Neuronal stem cell (in vitro differentiated cells): Measurements from ENCODE around the gene NFASC.

ENCODE experiments used
- DNase-seq: peaks from one replicate; pipeline ENCODE4 v3.0.0-alpha.2; 2013; ENCODE audit warnings: low spot score
- H2AFZ ChIP-seq: one replicate; pipeline ENCODE4 v1.6.1; 2013; ENCODE audit warnings: mild to moderate bottlenecking, low read length, inconsistent platforms
- H2AK5ac ChIP-seq: 2 replicates; pipeline ENCODE4 v1.6.1; 2013; ENCODE audit warnings: low read depth, mild to moderate bottlenecking, inconsistent platforms, low read length, moderate library complexity, mixed read lengths
- H2BK120ac ChIP-seq: 2 replicates; pipeline ENCODE4 v1.6.1; 2013; ENCODE audit warnings: low read depth, mild to moderate bottlenecking, inconsistent platforms, low read length, moderate library complexity, mixed read lengths
- H2BK12ac ChIP-seq: one replicate; pipeline ENCODE4 v1.6.1; 2013; ENCODE audit warnings: low read length, inconsistent platforms
- H2BK15ac ChIP-seq: 2 replicates; pipeline ENCODE4 v1.6.1; 2013; ENCODE audit warnings: mild to moderate bottlenecking, low read length, inconsistent platforms, mixed read lengths
- H2BK5ac ChIP-seq: one replicate; pipeline ENCODE4 v1.6.1; 2013; ENCODE audit warnings: inconsistent platforms, mild to moderate bottlenecking, low read length, moderate library complexity
- H3K14ac ChIP-seq: one replicate; pipeline ENCODE4 v1.6.1; 2013; ENCODE audit warnings: low read length, inconsistent platforms
- H3K18ac ChIP-seq: 2 replicates; pipeline ENCODE4 v1.6.1; 2013; ENCODE audit warnings: low read length, inconsistent platforms
- H3K23ac ChIP-seq: 2 replicates; pipeline ENCODE4 v1.6.1; 2013; ENCODE audit warnings: low read depth, mild to moderate bottlenecking, mixed read lengths, low read length, inconsistent platforms; ENCODE audit not compliant: poor library complexity
- H3K27ac ChIP-seq: replicated peaks from 3 replicates; pipeline ENCODE4 v1.5.1; 2013; ENCODE audit warnings: low read length, inconsistent platforms
- H3K27me3 ChIP-seq, 3 experiments: 2 replicates each; pipeline ENCODE4 v1.6.1; 2013; ENCODE audit warnings: low read length in 3 of 3, mild to moderate bottlenecking in 2 of 3, inconsistent platforms in 1 of 3, low read depth in 1 of 3, mixed read lengths in 1 of 3, moderate library complexity in 1 of 3; ENCODE audit not compliant: control insufficient read depth in 3 of 3, insufficient read depth in 3 of 3
- H3K36me3 ChIP-seq, 2 donors: replicated peaks in 1 of 2; 2 replicates each; pipeline ENCODE4 v1.6.1; 2013; ENCODE audit warnings: low read length in 2 of 2; ENCODE audit not compliant: control insufficient read depth in 2 of 2, insufficient read depth in 2 of 2
- H3K4ac ChIP-seq: 2 replicates; pipeline ENCODE4 v1.6.1; 2013; ENCODE audit warnings: inconsistent platforms, mild to moderate bottlenecking, low read length, moderate library complexity
- H3K4me1 ChIP-seq, 2 donors: 1 replicate in 1 of 2; 2 replicates in 1 of 2; pipeline ENCODE4 v1.6.1; 2013; ENCODE audit warnings: low read length in 2 of 2, low read depth in 1 of 2; ENCODE audit not compliant: control insufficient read depth in 2 of 2, insufficient read depth in 1 of 2
- H3K4me2 ChIP-seq: one replicate; pipeline ENCODE4 v1.6.1; 2013; ENCODE audit warnings: mild to moderate bottlenecking, low read length, inconsistent platforms; ENCODE audit not compliant: insufficient read depth, poor library complexity, severe bottlenecking
- H3K4me3 ChIP-seq, 2 donors: 2 replicates each; pipeline ENCODE4 v1.5.1; 2013; ENCODE audit warnings: low read length in 2 of 2, mild to moderate bottlenecking in 2 of 2, inconsistent platforms in 1 of 2, moderate library complexity in 1 of 2
- H3K79me1 ChIP-seq: one replicate; pipeline ENCODE4 v1.6.1; 2013; ENCODE audit warnings: low read depth, mild to moderate bottlenecking, inconsistent platforms, low read length, moderate library complexity
- H3K9ac ChIP-seq: one replicate; pipeline ENCODE4 v1.6.1; 2013; ENCODE audit warnings: mild to moderate bottlenecking, low read depth, low read length, inconsistent platforms; ENCODE audit not compliant: poor library complexity
- H3K9me3 ChIP-seq, 2 donors: replicated peaks in 1 of 2; 2 replicates each; pipeline versions ENCODE3 to v1.6.1; 2013; ENCODE audit warnings: low read length in 2 of 2, mild to moderate bottlenecking in 2 of 2, inconsistent platforms in 1 of 2, low read depth in 1 of 2, mixed read lengths in 1 of 2, moderate library complexity in 1 of 2; ENCODE audit not compliant: control insufficient read depth in 2 of 2, insufficient read depth in 1 of 2
- H4K8ac ChIP-seq: one replicate; pipeline ENCODE4 v1.6.1; 2013; ENCODE audit warnings: low read depth, mild to moderate bottlenecking, inconsistent platforms, low read length, moderate library complexity
- H4K91ac ChIP-seq: one replicate; pipeline ENCODE4 v1.6.1; 2013; ENCODE audit warnings: low read length, low read depth, mild to moderate bottlenecking, inconsistent platforms; ENCODE audit not compliant: poor library complexity
- WGBS, 2 donors: extraction: QIAGEN DNeasy Blood & Tissue Kit; methylation state at CpG; one replicate each; pipeline ENCODE4 v1.1.7; 2013; ENCODE audit warnings: missing lambda C conversion rate in 2 of 2, mixed read lengths in 1 of 2; ENCODE audit not compliant: insufficient read length in 2 of 2, insufficient replicate concordance in 1 of 2; ENCODE audit errors: extremely low coverage in 2 of 2; 5-methylcytosine and 5-hydroxymethylcytosine counted together

Gene NFASC

GRCh38 chr1:204921855-204922516 lies 51.3 kb downstream of the NFASC start:
- no peak for DNase-seq
- Histone ChIP-seq H3K4me2 (no peak overlapping the region), H2BK15ac (no peak overlapping the region), H3K4ac (no peak overlapping the region), H3K4me3 (no peak overlapping the region), H3K9ac (no peak overlapping the region), H3K14ac (no peak overlapping the region), H2AFZ (no peak overlapping the region), H3K18ac (no peak overlapping the region), H3K27me3 (peaks cover 0 to 7% (median 0%) of the 10 kb centered on the region in 3 experiments), H2BK120ac (no peak overlapping the region), H2BK5ac (no peak overlapping the region), H3K9me3 (peaks cover 0 to 5% of the 10 kb centered on the region in 2 donors), H4K91ac (no peak overlapping the region), H3K27ac (no peak overlapping the region), H3K4me1 (peaks cover 7 to 22% of the 10 kb centered on the region in 2 donors), H4K8ac (no peak overlapping the region), H2AK5ac (no peak overlapping the region), H2BK12ac (no peak overlapping the region), H3K79me1 (no peaks in the 10 kb centered on the region), H3K36me3 (no peaks in the 10 kb centered on the region), H3K23ac (no peak overlapping the region)
- no CpG with 5 or more reads among the region's 15 CpGs for WGBS, 2 donors

GRCh38 chr1:204923201-204923600 lies 52.5 kb downstream of the NFASC start:
- Histone ChIP-seq H3K23ac (no peak overlapping the region), H2BK120ac (no peak overlapping the region), H3K4me3 (no peak overlapping the region), H3K14ac (no peak overlapping the region), H2AK5ac (no peak overlapping the region), H3K27ac (no peak overlapping the region), H2BK5ac (no peak overlapping the region), H3K9ac (no peak overlapping the region), H4K8ac (no peak overlapping the region), H3K79me1 (no peaks in the 10 kb centered on the region), H2BK12ac (no peak overlapping the region), H3K27me3 (peaks cover 0 to 7% (median 0%) of the 10 kb centered on the region in 3 experiments), H3K36me3 (no peaks in the 10 kb centered on the region), H3K4ac (no peak overlapping the region), H3K18ac (peak overlapping the region; percentile 63), H3K4me1 (peaks cover 8 to 22% of the 10 kb centered on the region in 2 donors), H2BK15ac (no peak overlapping the region), H3K4me2 (no peak overlapping the region), H2AFZ (no peak overlapping the region), H3K9me3 (no peaks in the 10 kb centered on the region), H4K91ac (no peak overlapping the region)
- DNase-seq: no peak
- no CpG with 5 or more reads among the region's 10 CpGs for WGBS, 2 donors

- WGBS, 2 donors: no CpG with 5 or more reads among the region's 4 CpGs
- Histone ChIP-seq H4K91ac (no peak overlapping the region), H3K4me3 (no peak overlapping the region), H3K79me1 (no peaks in the 10 kb centered on the region), H2AK5ac (no peak overlapping the region), H3K4ac (no peak overlapping the region), H3K27me3 (peaks cover 0 to 7% (median 0%) of the 10 kb centered on the region in 3 experiments), H3K9me3 (no peaks in the 10 kb centered on the region), H3K9ac (no peak overlapping the region), H3K23ac (no peak overlapping the region), H2BK5ac (no peak overlapping the region), H3K27ac (no peak overlapping the region), H2BK15ac (no peak overlapping the region), H3K36me3 (no peaks in the 10 kb centered on the region), H3K4me1 (peaks cover 12 to 23% of the 10 kb centered on the region in 2 donors), H3K18ac (no peak overlapping the region), H3K4me2 (no peak overlapping the region), H3K14ac (no peak overlapping the region), H4K8ac (no peak overlapping the region), H2BK120ac (no peak overlapping the region), H2BK12ac (no peak overlapping the region), H2AFZ (no peak overlapping the region)
- no peak for DNase-seq
Observed at GRCh38 chr1:204923626-204924012, 53.0 kb downstream of the NFASC start.

- Histone ChIP-seq H2BK5ac (no peak overlapping the region), H3K4ac (no peak overlapping the region), H4K8ac (no peak overlapping the region), H3K27ac (no peak overlapping the region), H2BK12ac (no peak overlapping the region), H3K79me1 (no peaks in the 10 kb centered on the region), H3K14ac (no peak overlapping the region), H3K27me3 (peaks cover 0 to 7% (median 0%) of the 10 kb centered on the region in 3 experiments), H3K18ac (no peak overlapping the region), H2AFZ (no peak overlapping the region), H3K4me3 (no peak overlapping the region), H3K4me1 (peaks cover 17 to 28% of the 10 kb centered on the region in 2 donors), H4K91ac (no peak overlapping the region), H3K9ac (no peak overlapping the region), H2BK15ac (no peak overlapping the region), H2BK120ac (no peak overlapping the region), H3K9me3 (no peaks in the 10 kb centered on the region), H3K4me2 (no peak overlapping the region), H3K36me3 (no peaks in the 10 kb centered on the region), H3K23ac (no peak overlapping the region), H2AK5ac (no peak overlapping the region)
- no CpG with 5 or more reads among the region's 5 CpGs for WGBS, 2 donors
- no peak for DNase-seq
Observed at GRCh38 chr1:204924013-204924759, 53.5 kb downstream of the NFASC start.
